ENCODE measurements around the gene ZNF860. TPM values are rescaled to one million over a fixed set of nuclear protein-coding genes. Genes with fewer than 3 reads are reported as not detected.

Gene ZNF860
- total and polyA plus RNA-seq, 2 donors (not counting 3 experiments of a cell fraction or from before 2014, with no cell fraction given): 0.19 to 0.73 TPM

DNA sequence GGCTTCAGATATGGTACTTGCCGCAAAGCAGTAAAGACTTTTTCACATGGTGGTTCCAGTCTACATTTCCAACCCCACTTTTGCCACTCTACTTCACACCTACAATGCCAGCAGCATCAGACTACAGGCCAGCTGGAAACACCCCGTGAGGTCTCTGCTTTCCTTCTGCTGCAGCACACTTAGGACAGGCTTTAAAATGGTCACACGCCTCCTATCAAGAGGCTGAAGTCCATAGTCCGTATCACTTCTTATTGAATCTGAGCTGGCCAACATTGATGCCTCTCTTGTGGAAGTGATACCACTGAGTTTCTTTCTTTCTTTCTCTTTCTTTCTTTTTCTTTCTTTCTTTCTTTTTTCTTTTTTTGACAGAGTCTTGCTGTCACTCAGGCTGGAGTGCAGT lies 59.8 kb downstream of the ZNF860 start:
- no peak overlapping the region for H2AFZ ChIP-seq (ENCODE audit: low read depth, low read length)
- no peaks in the 10 kb centered on the region for H3K9me3 ChIP-seq (replicated peaks; ENCODE audit: control insufficient read depth, insufficient read depth, low read length)
- TF ChIP-seq, protein P1, sequence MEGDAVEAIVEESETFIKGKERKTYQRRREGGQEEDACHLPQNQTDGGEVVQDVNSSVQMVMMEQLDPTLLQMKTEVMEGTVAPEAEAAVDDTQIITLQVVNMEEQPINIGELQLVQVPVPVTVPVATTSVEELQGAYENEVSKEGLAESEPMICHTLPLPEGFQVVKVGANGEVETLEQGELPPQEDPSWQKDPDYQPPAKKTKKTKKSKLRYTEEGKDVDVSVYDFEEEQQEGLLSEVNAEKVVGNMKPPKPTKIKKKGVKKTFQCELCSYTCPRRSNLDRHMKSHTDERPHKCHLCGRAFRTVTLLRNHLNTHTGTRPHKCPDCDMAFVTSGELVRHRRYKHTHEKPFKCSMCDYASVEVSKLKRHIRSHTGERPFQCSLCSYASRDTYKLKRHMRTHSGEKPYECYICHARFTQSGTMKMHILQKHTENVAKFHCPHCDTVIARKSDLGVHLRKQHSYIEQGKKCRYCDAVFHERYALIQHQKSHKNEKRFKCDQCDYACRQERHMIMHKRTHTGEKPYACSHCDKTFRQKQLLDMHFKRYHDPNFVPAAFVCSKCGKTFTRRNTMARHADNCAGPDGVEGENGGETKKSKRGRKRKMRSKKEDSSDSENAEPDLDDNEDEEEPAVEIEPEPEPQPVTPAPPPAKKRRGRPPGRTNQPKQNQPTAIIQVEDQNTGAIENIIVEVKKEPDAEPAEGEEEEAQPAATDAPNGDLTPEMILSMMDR (IDR thresholded peaks at IDR 0.05; ENCODE audit: extremely low read depth in 1 of 2, insufficient read depth in 1 of 2, low read depth in 1 of 2, low read length in 2 of 2): no peak
- TF ChIP-seq EZH2 (IDR thresholded peaks at IDR 0.05; ENCODE audit: borderline replicate concordance, low read depth, low read length, severe bottlenecking): no peak
- TF ChIP-seq MYC (IDR thresholded peaks at IDR 0.05; ENCODE audit: low read depth, low read length): no peak
- TF ChIP-seq POLR2A (IDR thresholded peaks at IDR 0.05; ENCODE audit: low read depth, low read length): no peak
- no peak for TF ChIP-seq JUN (IDR thresholded peaks at IDR 0.05; ENCODE audit: borderline replicate concordance, insufficient read depth, insufficient read length, low read depth)
- TF ChIP-seq FOS (IDR thresholded peaks at IDR 0.05; ENCODE audit: borderline replicate concordance, insufficient read depth, low read length): no peak
- no peak for TF ChIP-seq GATA2 (IDR thresholded peaks at IDR 0.05; ENCODE audit: insufficient read depth, insufficient read length, low read depth, low read length)
- TF ChIP-seq POLR2AphosphoS5 (IDR thresholded peaks at IDR 0.05; ENCODE audit: insufficient read depth, low read depth, low read length): no peak
- no peaks in the 10 kb centered on the region for H4K20me1 ChIP-seq (replicated peaks; ENCODE audit: control insufficient read depth, extremely low read depth, insufficient read depth, low read length)
- DNase-seq (ENCODE audit: low read depth, low spot score) (no peak), FAIRE-seq (no peak)
- no TSS peak for BruUV-seq (replicated peaks)
- H3K4me1 ChIP-seq (ENCODE audit: control insufficient read depth, extremely low read depth, insufficient read depth, low read length): peaks cover 7% of the 10 kb centered on the region
- H3K79me2 ChIP-seq (ENCODE audit: control insufficient read depth, insufficient read depth, low read length): no peaks in the 10 kb centered on the region
- no peak overlapping the region for H3K4me3 ChIP-seq (replicated peaks in 1 of 3; ENCODE audit: insufficient read depth in 1 of 3, low read depth in 1 of 3, low read length in 3 of 3)
- dilution Hi-C loops (cut with MboI; ENCODE audit: extremely low pct_ligation_motif_present, low sequenced_read_pairs) (no loop called here), intact Hi-C loops (cut with micrococcal nuclease) (no loop called here)
- H3K27ac ChIP-seq (ENCODE audit: insufficient read depth, low read depth, low read length): no peak overlapping the region
- H3K36me3 ChIP-seq (ENCODE audit: control insufficient read depth in 2 of 2, extremely low read depth in 1 of 2, insufficient read depth in 2 of 2, low read length in 2 of 2): no peaks in the 10 kb centered on the region
- H3K27me3 ChIP-seq (ENCODE audit: control insufficient read depth in 2 of 2, insufficient read depth in 2 of 2, low read length in 2 of 2): peaks cover 0 to 2% of the 10 kb centered on the region in 2 experiments
- ChIA-PET CTCF (interaction anchor here (1.1 to 1.2 kb wide), 2 partner anchors 9 to 23 kb away, joined by 3 to 7 read pairs; no protein-coding TSS in a partner anchor), POLR2A (no interaction called here)
- no peak overlapping the region for H3K4me2 ChIP-seq (ENCODE audit: insufficient read depth, low read length)
- no peak overlapping the region for H3K9ac ChIP-seq (replicated peaks; ENCODE audit: extremely low read depth, insufficient read depth, low read length)
- H3K9me1 ChIP-seq (replicated peaks; ENCODE audit: control insufficient read depth, extremely low read depth, insufficient read depth, low read length): no peaks in the 10 kb centered on the region

Small RNA genes within 50 kb of the gene (small RNA-seq; reads per million reads assigned to genes)
- gene RF00402 (ENCODE audit: insufficient read depth, insufficient read length, low read depth, low replicate concordance): not detected

Other genes starting within 250 kb of the ZNF860 start
- 37.1 and 47.6 TPM in 2 replicates for gene OSBPL10, start 488 bp upstream of the ZNF860 start, total RNA-seq
- 9.4 and 10.8 TPM in 2 replicates for gene OSBPL10, start 488 bp upstream of the ZNF860 start, polyA plus RNA-seq
- gene GPD1L, start 124.9 kb downstream of the ZNF860 start, total RNA-seq: 11.3 and 12.9 TPM in 2 replicates
- gene GPD1L, start 124.9 kb downstream of the ZNF860 start, polyA plus RNA-seq: 4.0 and 5.1 TPM in 2 replicates

Measured in endothelial cell of umbilical vein (primary cell).